HEK293 (cell line): ENCODE measurements around the gene PRR16.

ENCODE experiments used
- CTCF ChIP-seq: fragments of 450-650 bp; formaldehyde crosslinking; IDR thresholded peaks from 2 replicates; pipeline ENCODE4 v1.5.1; 2016; ENCODE audit warnings: missing biosample characterization, missing genetic modification characterization
- SCRT1 ChIP-seq: fragments of 450-650 bp; formaldehyde crosslinking; IDR thresholded peaks from 2 replicates; pipeline ENCODE4 v1.5.1; 2016; ENCODE audit warnings: missing biosample characterization, missing genetic modification characterization, borderline replicate concordance
- SP2 ChIP-seq: fragments of 450-650 bp; formaldehyde crosslinking; IDR thresholded peaks from 2 replicates; pipeline ENCODE4 v1.5.1; 2016; ENCODE audit warnings: missing biosample characterization, missing genetic modification characterization
- TCF7L2 ChIP-seq: IDR thresholded peaks from 2 replicates; pipeline ENCODE4 v1.6.1; 2011; ENCODE audit warnings: low read depth, mild to moderate bottlenecking, inconsistent platforms, low read length, moderate library complexity, borderline replicate concordance
- YY1 ChIP-seq: fragments of 450-650 bp; formaldehyde crosslinking; IDR thresholded peaks from 2 replicates; pipeline ENCODE4 v1.5.1; 2018; ENCODE audit warnings: missing biosample characterization, missing genetic modification characterization
- ZBTB21 ChIP-seq: fragments of 450-650 bp; formaldehyde crosslinking; IDR thresholded peaks from 2 replicates; pipeline ENCODE4 v1.5.1; 2017; ENCODE audit warnings: missing biosample characterization, missing genetic modification characterization
- ZFP69B ChIP-seq: fragments of 450-650 bp; formaldehyde crosslinking; IDR thresholded peaks from 2 replicates; pipeline ENCODE4 v1.5.1; 2016; ENCODE audit warnings: missing biosample characterization, missing genetic modification characterization
- ZNF140 ChIP-seq: fragments of 450-650 bp; formaldehyde crosslinking; IDR thresholded peaks from 2 replicates; pipeline ENCODE4 v1.5.1; 2016; ENCODE audit warnings: missing biosample characterization, missing genetic modification characterization
- ZNF274 ChIP-seq, 2 experiments: fragments of 200-500 bp in 1 of 2; fragments of 450-650 bp in 1 of 2; sonication (Bioruptor generic) in 1 of 2; formaldehyde crosslinking in 1 of 2; IDR thresholded peaks; 2 replicates each; pipeline versions ENCODE4 v1.5.1 to v1.6.1; 2014 to 2016; ENCODE audit warnings: borderline replicate concordance in 1 of 2, inconsistent platforms in 1 of 2, low read length in 1 of 2, missing biosample characterization in 1 of 2, missing genetic modification characterization in 1 of 2
- ZNF324 ChIP-seq: fragments of 450-650 bp; formaldehyde crosslinking; IDR thresholded peaks from 2 replicates; pipeline ENCODE4 v1.5.1; 2016; ENCODE audit warnings: missing biosample characterization, missing genetic modification characterization
- TF ChIP-seq, protein P1 (sequence below): fragments of 450-650 bp; formaldehyde crosslinking; IDR thresholded peaks from 2 replicates; pipeline ENCODE4 v1.5.1; 2016; ENCODE audit warnings: missing biosample characterization, missing genetic modification characterization

- TF ChIP-seq YY1 (tag by site-specific recombination) (no peak), ZNF274 (IDR thresholded peaks at IDR 0.05; ENCODE audit: low read length) (no peak), ZNF274 (tag by site-specific recombination; IDR thresholded peaks at IDR 0.05; ENCODE audit: borderline replicate concordance) (no peak), CTCF (tag by site-specific recombination) (no peak), SP2 (tag by site-specific recombination) (no peak), ZNF140 (tag by site-specific recombination) (no peak), ZBTB21 (tag by site-specific recombination) (no peak), ZNF324 (tag by site-specific recombination) (no peak), SCRT1 (tag by site-specific recombination) (no peak), ZFP69B (no peak), TCF7L2 (no peak)
- TF ChIP-seq, protein P1, sequence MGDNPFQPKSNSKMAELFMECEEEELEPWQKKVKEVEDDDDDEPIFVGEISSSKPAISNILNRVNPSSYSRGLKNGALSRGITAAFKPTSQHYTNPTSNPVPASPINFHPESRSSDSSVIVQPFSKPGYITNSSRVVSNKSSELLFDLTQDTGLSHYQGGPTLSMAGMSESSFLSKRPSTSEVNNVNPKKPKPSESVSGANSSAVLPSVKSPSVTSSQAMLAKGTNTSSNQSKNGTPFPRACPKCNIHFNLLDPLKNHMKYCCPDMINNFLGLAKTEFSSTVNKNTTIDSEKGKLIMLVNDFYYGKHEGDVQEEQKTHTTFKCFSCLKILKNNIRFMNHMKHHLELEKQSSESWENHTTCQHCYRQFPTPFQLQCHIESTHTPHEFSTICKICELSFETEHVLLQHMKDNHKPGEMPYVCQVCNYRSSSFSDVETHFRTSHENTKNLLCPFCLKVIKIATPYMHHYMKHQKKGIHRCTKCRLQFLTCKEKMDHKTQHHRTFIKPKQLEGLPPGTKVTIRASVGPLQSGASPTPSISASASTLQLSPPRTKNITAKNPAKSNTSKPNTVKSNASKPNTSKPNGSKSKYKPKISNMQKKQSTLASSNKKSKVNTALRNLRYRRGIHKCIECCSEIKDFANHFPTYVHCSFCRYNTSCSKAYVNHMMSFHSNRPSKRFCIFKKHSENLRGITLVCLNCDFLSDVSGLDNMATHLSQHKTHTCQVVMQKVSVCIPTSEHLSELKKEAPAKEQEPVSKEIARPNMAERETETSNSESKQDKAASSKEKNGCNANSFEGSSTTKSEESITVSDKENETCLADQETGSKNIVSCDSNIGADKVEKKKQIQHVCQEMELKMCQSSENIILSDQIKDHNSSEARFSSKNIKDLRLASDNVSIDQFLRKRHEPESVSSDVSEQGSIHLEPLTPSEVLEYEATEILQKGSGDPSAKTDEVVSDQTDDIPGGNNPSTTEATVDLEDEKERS (tag by site-specific recombination) = no peak
Observed at GRCh38 chr5:120529386-120529785, 65.3 kb downstream of the PRR16 start.
